ENCODE results near the gene KHK.
"Not testable (repeated sequence)": the region's sequence is repeated elsewhere in the genome, so short reads cannot be mapped to it uniquely, and the experiment has no call there.

Gene KHK

GRCh38 chr2:27095745-27096651, 9.4 kb downstream of the KHK start:
- DNase-seq (ENCODE audit: low read depth in 2 of 2, low spot score in 1 of 2): no peak

GRCh38 chr2:27096748-27097297, 10.3 kb downstream of the KHK start:
- no peak for DNase-seq (ENCODE audit: low read depth in 2 of 2, low spot score in 1 of 2)

GRCh38 chr2:27097341-27097740, 10.8 kb downstream of the KHK start:
- DNase-seq (ENCODE audit: low read depth in 2 of 2, low spot score in 1 of 2): no peak

- no peak for DNase-seq (ENCODE audit: low read depth in 2 of 2, low spot score in 1 of 2)
Observed at GRCh38 chr2:27099334-27099955, 12.9 kb downstream of the KHK start.

DNA sequence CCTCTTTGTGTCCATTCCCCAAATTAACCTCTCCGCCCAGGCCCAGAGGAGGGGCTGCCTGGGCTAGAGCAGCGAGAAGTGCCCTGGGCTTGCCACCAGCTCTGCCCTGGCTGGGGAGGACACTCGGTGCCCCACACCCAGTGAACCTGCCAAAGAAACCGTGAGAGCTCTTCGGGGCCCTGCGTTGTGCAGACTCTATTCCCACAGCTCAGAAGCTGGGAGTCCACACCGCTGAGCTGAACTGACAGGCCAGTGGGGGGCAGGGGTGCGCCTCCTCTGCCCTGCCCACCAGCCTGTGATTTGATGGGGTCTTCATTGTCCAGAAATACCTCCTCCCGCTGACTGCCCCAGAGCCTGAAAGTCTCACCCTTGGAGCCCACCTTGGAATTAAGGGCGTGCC, 13.5 kb downstream of the KHK start:
- no peak for DNase-seq (ENCODE audit: low read depth in 2 of 2, low spot score in 1 of 2)

- DNase-seq (ENCODE audit: low read depth in 2 of 2, low spot score in 1 of 2): no peak
Observed at GRCh38 chr2:27102329-27102728, 15.8 kb downstream of the KHK start.

DNA sequence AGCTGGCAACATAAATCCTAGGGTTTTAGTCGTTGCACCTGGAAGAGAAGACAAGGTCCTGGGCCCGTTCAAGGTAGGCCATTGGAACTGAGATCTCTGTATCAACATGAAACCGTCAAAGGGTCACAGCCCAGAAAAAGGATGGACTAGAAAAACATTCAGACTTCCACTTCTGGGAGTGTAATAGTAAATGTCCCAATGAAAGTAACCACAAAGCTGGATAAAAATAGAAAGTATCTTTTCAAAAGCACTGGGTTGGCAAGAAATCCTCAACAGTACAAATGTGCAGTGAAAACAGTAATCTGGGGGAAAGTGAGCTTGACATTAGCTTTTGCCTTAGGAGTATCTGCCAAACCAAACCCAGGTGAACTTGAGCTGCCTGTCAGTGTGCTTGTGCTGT, 19.4 kb downstream of the KHK start:
- DNase-seq (ENCODE audit: low read depth in 2 of 2, low spot score in 1 of 2): no peak

- DNase-seq (ENCODE audit: low read depth in 2 of 2, low spot score in 1 of 2): no peak
Observed at GRCh38 chr2:27108221-27108620, 21.6 kb downstream of the KHK start.

- no peak for DNase-seq (ENCODE audit: low read depth in 2 of 2, low spot score in 1 of 2)
Observed at GRCh38 chr2:27109083-27109482, 22.5 kb downstream of the KHK start.

DNA sequence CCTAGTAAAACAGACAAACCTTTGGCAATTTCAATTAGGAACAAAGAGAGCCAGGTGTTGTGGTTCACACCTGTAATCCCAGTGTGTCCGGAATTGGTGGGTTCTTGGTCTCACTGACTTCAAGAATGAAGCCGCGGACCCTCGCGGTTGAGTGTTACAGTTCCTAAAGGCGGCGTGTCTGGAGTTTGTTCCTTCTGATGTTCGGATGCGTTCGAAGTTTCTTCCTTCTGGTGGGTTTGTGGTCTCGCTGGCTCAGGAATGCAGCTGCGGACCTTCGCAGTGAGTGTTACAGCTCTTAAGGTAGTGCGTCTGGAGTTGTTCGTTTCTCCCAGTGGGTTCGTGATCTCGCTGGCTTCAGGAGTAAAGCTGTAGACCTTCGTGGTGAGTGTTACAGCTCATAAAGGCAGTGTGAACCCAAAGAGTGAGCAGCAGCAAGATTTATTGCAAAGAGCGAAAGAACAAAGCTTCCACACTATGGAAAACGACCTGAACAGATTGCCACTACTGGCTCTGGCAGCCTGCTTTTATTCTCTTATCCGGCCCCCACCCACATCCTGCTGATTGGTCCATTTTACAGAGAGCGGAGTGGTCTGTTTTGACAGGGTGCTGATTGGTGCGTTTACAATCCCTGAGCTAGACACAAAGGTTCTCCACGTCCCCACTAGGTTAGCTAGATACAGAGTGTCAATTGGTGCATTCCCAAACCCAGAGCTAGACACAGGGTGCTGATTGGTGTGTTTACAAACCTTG, 24.2 kb downstream of the KHK start:
- not testable (repeated sequence) for DNase-seq (ENCODE audit: low read depth in 2 of 2, low spot score in 1 of 2)

DNA sequence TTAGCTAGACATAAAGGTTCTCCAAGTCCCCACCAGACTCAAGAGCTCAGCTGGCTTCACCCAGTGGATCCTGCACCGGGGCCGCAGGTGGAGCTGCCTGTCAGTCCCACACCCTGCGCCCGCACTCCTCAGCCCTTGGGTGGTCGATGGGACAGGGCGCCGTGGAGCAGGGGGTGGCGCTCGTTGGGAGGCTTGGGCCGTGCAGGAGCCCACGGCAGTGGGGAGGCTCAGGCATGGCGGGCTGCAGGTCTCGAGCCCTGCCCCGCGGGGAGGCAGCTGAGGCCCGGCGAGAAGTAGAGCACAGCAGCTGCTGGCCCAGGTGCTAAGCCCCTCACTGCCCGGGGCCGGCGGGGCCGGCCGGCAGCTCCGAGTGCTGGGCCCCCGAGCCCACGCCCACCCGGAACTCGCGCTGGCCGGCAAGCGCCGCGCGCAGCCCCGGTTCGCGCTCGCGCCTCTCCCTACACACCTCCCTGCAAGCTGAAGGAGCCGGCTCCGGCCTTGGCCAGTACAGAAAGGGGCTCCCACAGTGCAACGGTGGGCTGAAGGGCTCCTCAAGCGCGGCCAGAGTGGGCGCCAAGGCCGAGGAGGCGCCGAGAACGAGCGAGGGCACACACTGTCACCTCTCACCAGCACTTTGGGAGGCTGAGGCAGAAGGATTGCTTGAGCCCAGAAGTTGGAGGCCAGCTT, 25.0 kb downstream of the KHK start:
- DNase-seq (ENCODE audit: low read depth in 2 of 2, low spot score in 1 of 2): not testable (repeated sequence)

GRCh38 chr2:27115519-27115918, 28.9 kb downstream of the KHK start:
- no peak for DNase-seq (ENCODE audit: low read depth in 2 of 2, low spot score in 1 of 2)

- DNase-seq (ENCODE audit: low read depth in 2 of 2, low spot score in 1 of 2): no peak
Observed at GRCh38 chr2:27117995-27118524, 31.5 kb downstream of the KHK start.

DNA sequence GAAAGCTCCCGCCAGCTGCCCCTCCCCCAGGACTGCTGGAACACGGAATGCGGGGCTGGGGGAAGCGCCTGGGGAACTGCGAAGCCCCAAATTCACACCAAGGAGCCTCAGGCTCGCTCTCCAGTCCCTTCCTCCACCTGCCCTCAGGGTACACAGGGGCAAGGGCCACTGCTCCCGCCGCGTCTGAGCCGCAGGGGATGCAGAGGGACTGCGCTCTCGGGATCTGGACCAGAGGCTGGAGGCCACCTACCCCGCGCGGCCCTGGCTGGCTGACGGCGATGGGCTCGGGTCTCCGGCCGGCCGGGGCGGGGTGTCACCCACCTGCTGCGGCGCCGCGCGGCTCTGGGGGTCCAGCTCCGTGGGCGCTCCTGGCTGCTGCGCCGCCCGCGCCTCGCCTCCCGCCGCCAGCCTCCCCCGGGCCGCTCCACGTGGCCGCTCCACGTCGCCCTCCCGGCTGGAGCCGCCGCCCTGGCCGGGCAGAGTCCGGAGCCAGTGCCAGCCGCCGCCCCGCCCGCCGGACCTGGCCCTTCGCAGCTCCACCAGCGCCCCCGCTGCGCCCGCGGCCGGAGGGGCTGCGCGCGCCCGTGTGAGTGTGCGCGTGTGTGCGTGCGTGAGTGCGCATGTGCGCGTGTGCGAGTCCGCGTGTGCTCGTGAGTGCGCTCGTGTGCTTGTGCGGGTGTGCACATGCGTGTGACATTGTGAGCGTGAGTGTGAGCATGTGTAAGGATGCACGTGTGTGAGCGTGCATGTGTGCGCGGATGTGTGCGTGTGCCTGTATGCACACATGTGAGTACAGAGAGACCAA, 32.2 kb downstream of the KHK start, which contains the start of gene CGREF1:
Gene CGREF1 (minus strand): TSS at position 604 of the 805 bp plus-strand sequence. CDS start 14,762 bp downstream, outside the sequence.
- DNase-seq (ENCODE audit: low read depth in 2 of 2, low spot score in 1 of 2): no peak

- not testable (repeated sequence) for DNase-seq (ENCODE audit: low read depth in 2 of 2, low spot score in 1 of 2)
Observed at GRCh38 chr2:27119330-27119670, 32.7 kb downstream of the KHK start.

GRCh38 chr2:27121906-27122305, 35.3 kb downstream of the KHK start:
- DNase-seq (ENCODE audit: low read depth in 2 of 2, low spot score in 1 of 2): no peak

DNA sequence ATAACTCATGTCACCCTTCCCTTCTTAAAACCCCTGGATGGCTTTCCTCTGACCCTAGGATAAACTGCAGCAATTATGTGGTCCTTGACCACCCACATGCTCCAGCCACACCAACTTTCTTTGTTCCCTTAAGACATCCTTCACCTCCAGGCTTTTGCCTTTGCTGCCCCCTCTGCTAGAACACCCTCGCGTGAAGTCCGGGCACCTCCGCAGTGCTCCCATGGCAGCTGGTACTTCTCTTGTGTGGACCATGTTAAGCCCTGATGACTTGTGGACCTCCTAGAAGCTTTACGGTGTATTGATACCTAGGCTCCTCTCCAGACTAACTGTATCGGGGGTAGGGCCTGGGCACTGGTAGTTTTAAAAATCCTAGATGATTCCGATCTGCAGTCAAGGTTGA, 36.2 kb downstream of the KHK start:
- DNase-seq (ENCODE audit: low read depth in 2 of 2, low spot score in 1 of 2): no peak

DNA sequence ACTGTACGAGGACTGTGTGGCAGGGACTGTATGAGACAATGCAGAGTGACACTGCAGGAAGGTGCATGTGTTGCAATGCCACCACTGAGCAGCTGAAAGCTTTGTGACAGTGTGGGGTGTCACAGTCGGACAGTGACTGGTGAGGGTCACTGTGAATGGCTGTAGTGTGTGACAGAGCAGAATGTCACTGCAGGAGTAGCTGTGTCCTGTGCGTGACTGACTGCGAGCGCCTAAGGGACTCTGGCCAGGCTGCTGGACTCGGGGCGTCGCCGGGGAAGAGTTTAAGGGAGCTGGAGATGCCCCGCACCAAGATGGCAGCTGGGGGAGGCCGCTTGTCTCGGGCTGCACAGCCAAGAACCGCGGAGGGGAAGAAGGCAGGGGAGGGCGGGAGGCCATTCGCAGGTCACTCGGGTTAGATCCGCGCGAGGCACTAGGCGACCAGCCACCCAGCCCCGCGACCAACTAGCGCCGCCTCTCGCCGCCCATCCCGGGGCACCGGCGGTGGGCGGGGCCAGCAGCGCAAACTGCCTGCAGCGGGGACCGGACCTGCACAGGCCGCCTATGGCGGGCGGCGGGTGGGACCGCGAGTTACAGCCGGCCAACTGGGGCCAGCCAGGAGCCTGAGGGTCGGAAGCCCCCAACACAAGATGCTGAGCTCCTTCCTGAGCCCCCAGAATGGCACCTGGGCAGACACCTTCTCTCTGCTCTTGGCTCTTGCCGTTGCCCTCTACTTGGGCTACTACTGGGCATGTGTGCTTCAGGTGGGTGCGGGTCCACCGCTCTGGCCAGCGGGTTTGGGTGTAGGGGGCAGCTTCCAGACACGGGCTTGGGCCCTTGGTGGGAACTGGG, 37.0 kb downstream of the KHK start, which contains the start of gene ABHD1:
Gene ABHD1 (plus strand): TSS at position 514 of the 849 bp plus-strand sequence. CDS start 134 bp downstream, at position 648.
- DNase-seq (ENCODE audit: low read depth in 2 of 2, low spot score in 1 of 2): peak in 1 of 2 donors; percentile 42

GRCh38 chr2:27125104-27125503, 38.5 kb downstream of the KHK start:
- DNase-seq (ENCODE audit: low read depth in 2 of 2, low spot score in 1 of 2): no peak

All from stimulated activated CD8-positive, alpha-beta memory T cell treated with anti-CD3 and anti-CD28 coated beads, Interleukin-4, amount 100 ng/mL, for 4 hours (primary cell).